Measurements from ENCODE around the gene C3orf18. TPM values are rescaled to one million over a fixed set of nuclear protein-coding genes. Genes with fewer than 3 reads are reported as not detected.

Gene C3orf18
- total RNA-seq, 1 donor from 2014 or later: 8.9 TPM

GRCh38 chr3:50607271-50608091, 39.9 kb upstream of the C3orf18 start:
- H3K4me3 ChIP-seq (ENCODE audit: low read depth, low read length): no peak overlapping the region
- no peak for DNase-seq (ENCODE audit: low read depth)
- no peak for TF ChIP-seq CTCF (conservative IDR thresholded peaks at IDR 0.05; ENCODE audit: low read depth, low read length)

GRCh38 chr3:50606596-50606995, 39.0 kb upstream of the C3orf18 start:
- no peak for TF ChIP-seq CTCF (conservative IDR thresholded peaks at IDR 0.05; ENCODE audit: low read depth, low read length)
- DNase-seq (ENCODE audit: low read depth): no peak
- H3K4me3 ChIP-seq (ENCODE audit: low read depth, low read length): no peak overlapping the region

- peak; percentile 80 for DNase-seq (ENCODE audit: low read depth)
- H3K4me3 ChIP-seq (ENCODE audit: low read depth, low read length): no peak overlapping the region
- TF ChIP-seq CTCF (conservative IDR thresholded peaks at IDR 0.05; ENCODE audit: low read depth, low read length): no peak
Observed at GRCh38 chr3:50605901-50606326, 38.4 kb upstream of the C3orf18 start.

- TF ChIP-seq CTCF (conservative IDR thresholded peaks at IDR 0.05; ENCODE audit: low read depth, low read length): no peak
- no peak overlapping the region for H3K4me3 ChIP-seq (ENCODE audit: low read depth, low read length)
- no peak for DNase-seq (ENCODE audit: low read depth)
Observed at GRCh38 chr3:50604628-50605588, 37.4 kb upstream of the C3orf18 start.

GRCh38 chr3:50604110-50604621, 36.6 kb upstream of the C3orf18 start:
- no peak for TF ChIP-seq CTCF (conservative IDR thresholded peaks at IDR 0.05; ENCODE audit: low read depth, low read length)
- no peak for DNase-seq (ENCODE audit: low read depth)

GRCh38 chr3:50603261-50604109, 35.9 kb upstream of the C3orf18 start:
- TF ChIP-seq CTCF (conservative IDR thresholded peaks at IDR 0.05; ENCODE audit: low read depth, low read length): no peak
- no peak for DNase-seq (ENCODE audit: low read depth)

More at GRCh38 chr3:50604110-50604621, 36.6 kb upstream of the C3orf18 start:
- no peak overlapping the region for H3K4me3 ChIP-seq (ENCODE audit: low read depth, low read length)

More at GRCh38 chr3:50603261-50604109, 35.9 kb upstream of the C3orf18 start:
- H3K4me3 ChIP-seq (ENCODE audit: low read depth, low read length): no peak overlapping the region

All from epithelial cell of proximal tubule (primary cell).